ENCODE data around the gene TNRC18. TPM values are rescaled to one million over a fixed set of nuclear protein-coding genes. Genes with fewer than 3 reads are reported as not detected.
"Not testable (repeated sequence)": the region's sequence is repeated elsewhere in the genome, so short reads cannot be mapped to it uniquely, and the experiment has no call there.

TNRC18 gene
- total RNA-seq, 2 experiments from 2014 or later, result 12.2 to 64.2 TPM

DNA sequence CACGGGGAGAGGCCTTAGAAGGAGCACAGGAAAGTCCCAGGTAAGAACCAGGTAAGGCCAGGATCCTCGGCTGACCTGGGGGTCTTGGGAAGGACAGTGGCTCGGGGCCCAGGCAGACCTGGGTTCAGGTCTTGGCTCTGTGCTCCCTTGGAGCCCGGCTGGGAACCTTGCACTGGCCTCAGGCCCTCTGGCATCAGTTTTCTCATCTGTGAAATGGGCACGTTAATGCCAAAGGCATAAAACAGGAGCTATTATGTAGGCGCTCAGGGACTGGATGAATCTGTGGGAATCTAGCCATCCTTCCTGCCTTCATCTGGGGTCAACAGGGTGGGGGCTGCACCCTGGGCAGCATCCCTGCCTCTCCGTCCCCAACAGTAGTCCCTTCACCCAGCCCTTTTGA is 149.2 kb downstream of the TNRC18 start:
- intact Hi-C loops (cut with micrococcal nuclease; ENCODE audit: unreplicated experiment), result no loop called here
- no peaks in the 10 kb centered on the region for H3K36me3 ChIP-seq (ENCODE audit: insufficient read depth, low read length)
- no peaks in the 10 kb centered on the region for H3K79me2 ChIP-seq (ENCODE audit: insufficient read depth, low read depth, low read length)
- H3K9me2 ChIP-seq (ENCODE audit: insufficient read depth, low read length), result no peaks in the 10 kb centered on the region
- H4K20me1 ChIP-seq (ENCODE audit: insufficient read depth, low read length), result no peaks in the 10 kb centered on the region
- no peaks in the 10 kb centered on the region for H3K9me3 ChIP-seq (ENCODE audit: low read length)
- no peak overlapping the region for H3K27ac ChIP-seq (ENCODE audit: low read depth, low read length, poor library complexity, severe bottlenecking)
- CTCF ChIA-PET (ENCODE audit: unreplicated experiment), result no interaction called here
- BruUV-seq (replicated peaks), result no TSS peak
- H2AFZ ChIP-seq (ENCODE audit: low read length), result no peak overlapping the region
- no peak for DNase-seq (ENCODE audit: low spot score)
- H3K4me2 ChIP-seq (ENCODE audit: low read length), result no peak overlapping the region
- no peak overlapping the region for H3K4me3 ChIP-seq (ENCODE audit: low read depth, low read length, poor library complexity, severe bottlenecking)
- no peaks in the 10 kb centered on the region for H3K4me1 ChIP-seq (ENCODE audit: insufficient read depth, low read length, poor library complexity, severe bottlenecking)
- POLR2A ChIA-PET, result no interaction called here
- TF ChIP-seq, protein P1, sequence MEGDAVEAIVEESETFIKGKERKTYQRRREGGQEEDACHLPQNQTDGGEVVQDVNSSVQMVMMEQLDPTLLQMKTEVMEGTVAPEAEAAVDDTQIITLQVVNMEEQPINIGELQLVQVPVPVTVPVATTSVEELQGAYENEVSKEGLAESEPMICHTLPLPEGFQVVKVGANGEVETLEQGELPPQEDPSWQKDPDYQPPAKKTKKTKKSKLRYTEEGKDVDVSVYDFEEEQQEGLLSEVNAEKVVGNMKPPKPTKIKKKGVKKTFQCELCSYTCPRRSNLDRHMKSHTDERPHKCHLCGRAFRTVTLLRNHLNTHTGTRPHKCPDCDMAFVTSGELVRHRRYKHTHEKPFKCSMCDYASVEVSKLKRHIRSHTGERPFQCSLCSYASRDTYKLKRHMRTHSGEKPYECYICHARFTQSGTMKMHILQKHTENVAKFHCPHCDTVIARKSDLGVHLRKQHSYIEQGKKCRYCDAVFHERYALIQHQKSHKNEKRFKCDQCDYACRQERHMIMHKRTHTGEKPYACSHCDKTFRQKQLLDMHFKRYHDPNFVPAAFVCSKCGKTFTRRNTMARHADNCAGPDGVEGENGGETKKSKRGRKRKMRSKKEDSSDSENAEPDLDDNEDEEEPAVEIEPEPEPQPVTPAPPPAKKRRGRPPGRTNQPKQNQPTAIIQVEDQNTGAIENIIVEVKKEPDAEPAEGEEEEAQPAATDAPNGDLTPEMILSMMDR (conservative IDR thresholded peaks at IDR 0.05; ENCODE audit: low read length), result no peak
- TF ChIP-seq EZH2phosphoT487 (IDR thresholded peaks at IDR 0.05; ENCODE audit: borderline replicate concordance, low read depth, low read length), result no peak

DNA sequence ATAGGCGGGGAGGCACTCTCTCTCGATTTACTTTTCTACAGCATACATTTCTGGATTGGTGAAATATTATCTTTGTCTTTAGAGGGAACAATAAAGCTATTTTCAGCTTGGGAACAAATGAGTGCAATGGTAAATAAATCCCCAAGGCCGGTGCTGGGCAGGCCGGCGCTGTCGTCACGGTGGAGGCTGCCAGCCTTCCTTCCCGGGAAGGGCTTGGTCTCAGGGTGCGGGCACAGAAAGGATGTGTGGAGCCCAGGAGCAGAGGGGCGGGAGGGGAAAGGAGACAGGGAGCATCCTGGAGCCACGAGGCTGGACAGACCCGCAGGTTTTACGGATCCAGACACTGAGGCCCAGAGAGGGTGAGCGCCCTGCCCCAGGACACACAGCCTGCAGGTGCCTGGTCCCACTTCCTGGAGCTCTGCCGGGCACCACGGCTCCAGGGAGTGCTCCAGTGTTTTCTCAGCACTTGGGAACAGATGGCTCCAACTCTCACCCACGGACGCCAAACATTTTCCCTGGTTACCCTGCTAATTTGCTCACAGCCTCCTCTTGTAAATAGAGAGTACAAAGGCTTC is 149.7 kb downstream of the TNRC18 start:
- H3K27ac ChIP-seq (ENCODE audit: low read depth, low read length, poor library complexity, severe bottlenecking); H3K4me3 ChIP-seq (ENCODE audit: low read depth, low read length, poor library complexity, severe bottlenecking); H3K9me3 ChIP-seq (ENCODE audit: low read length); H3K9me2 ChIP-seq (ENCODE audit: insufficient read depth, low read length); BruUV-seq (replicated peaks); H2AFZ ChIP-seq (ENCODE audit: low read length); CTCF ChIA-PET (ENCODE audit: unreplicated experiment); H3K79me2 ChIP-seq (ENCODE audit: insufficient read depth, low read depth, low read length); H3K36me3 ChIP-seq (ENCODE audit: insufficient read depth, low read length); H3K4me2 ChIP-seq (ENCODE audit: low read length); intact Hi-C loops (cut with micrococcal nuclease; ENCODE audit: unreplicated experiment); DNase-seq (ENCODE audit: low spot score); H4K20me1 ChIP-seq (ENCODE audit: insufficient read depth, low read length); H3K4me1 ChIP-seq (ENCODE audit: insufficient read depth, low read length, poor library complexity, severe bottlenecking); POLR2A ChIA-PET: not testable (repeated sequence)

DNA sequence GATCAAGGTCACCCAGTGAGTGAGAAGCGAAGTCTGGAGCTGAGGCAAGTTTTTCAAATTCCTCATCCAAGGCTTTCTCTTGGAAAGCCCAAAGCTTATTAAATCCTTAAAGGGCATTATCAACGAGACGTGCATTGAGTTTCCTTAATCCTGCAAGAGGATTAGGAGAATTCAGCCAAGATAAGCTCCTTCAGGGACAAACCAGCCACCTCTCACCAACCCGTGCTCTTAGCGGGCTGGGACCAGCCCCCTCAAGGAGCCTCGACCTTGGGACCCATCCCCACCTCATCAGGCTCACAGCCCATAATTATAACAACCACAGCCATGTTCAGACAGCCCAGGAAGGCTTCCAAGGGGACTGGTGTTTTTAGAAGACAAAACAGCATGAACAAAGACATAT is 152.8 kb downstream of the TNRC18 start:
- H2AFZ ChIP-seq (ENCODE audit: low read length), result no peak overlapping the region
- no peak overlapping the region for H3K27ac ChIP-seq (ENCODE audit: low read depth, low read length, poor library complexity, severe bottlenecking)
- no peaks in the 10 kb centered on the region for H3K9me3 ChIP-seq (ENCODE audit: low read length)
- no peaks in the 10 kb centered on the region for H4K20me1 ChIP-seq (ENCODE audit: insufficient read depth, low read length)
- H3K79me2 ChIP-seq (ENCODE audit: insufficient read depth, low read depth, low read length), result no peaks in the 10 kb centered on the region
- CTCF ChIA-PET (ENCODE audit: unreplicated experiment), result no interaction called here
- H3K9me2 ChIP-seq (ENCODE audit: insufficient read depth, low read length), result no peaks in the 10 kb centered on the region
- POLR2A ChIA-PET, result interaction anchor here (0.6 kb wide), 1 partner anchor 318 kb away, joined by 3 read pairs; no protein-coding TSS in a partner anchor
- no peaks in the 10 kb centered on the region for H3K4me1 ChIP-seq (ENCODE audit: insufficient read depth, low read length, poor library complexity, severe bottlenecking)
- BruUV-seq (replicated peaks), result no TSS peak
- no peak for DNase-seq (ENCODE audit: low spot score)
- H3K36me3 ChIP-seq (ENCODE audit: insufficient read depth, low read length), result no peaks in the 10 kb centered on the region
- no peak for TF ChIP-seq EZH2phosphoT487 (IDR thresholded peaks at IDR 0.05; ENCODE audit: borderline replicate concordance, low read depth, low read length)
- no peak overlapping the region for H3K4me2 ChIP-seq (ENCODE audit: low read length)
- intact Hi-C loops (cut with micrococcal nuclease; ENCODE audit: unreplicated experiment), result no loop called here
- H3K4me3 ChIP-seq (ENCODE audit: low read depth, low read length, poor library complexity, severe bottlenecking), result no peak overlapping the region

DNA sequence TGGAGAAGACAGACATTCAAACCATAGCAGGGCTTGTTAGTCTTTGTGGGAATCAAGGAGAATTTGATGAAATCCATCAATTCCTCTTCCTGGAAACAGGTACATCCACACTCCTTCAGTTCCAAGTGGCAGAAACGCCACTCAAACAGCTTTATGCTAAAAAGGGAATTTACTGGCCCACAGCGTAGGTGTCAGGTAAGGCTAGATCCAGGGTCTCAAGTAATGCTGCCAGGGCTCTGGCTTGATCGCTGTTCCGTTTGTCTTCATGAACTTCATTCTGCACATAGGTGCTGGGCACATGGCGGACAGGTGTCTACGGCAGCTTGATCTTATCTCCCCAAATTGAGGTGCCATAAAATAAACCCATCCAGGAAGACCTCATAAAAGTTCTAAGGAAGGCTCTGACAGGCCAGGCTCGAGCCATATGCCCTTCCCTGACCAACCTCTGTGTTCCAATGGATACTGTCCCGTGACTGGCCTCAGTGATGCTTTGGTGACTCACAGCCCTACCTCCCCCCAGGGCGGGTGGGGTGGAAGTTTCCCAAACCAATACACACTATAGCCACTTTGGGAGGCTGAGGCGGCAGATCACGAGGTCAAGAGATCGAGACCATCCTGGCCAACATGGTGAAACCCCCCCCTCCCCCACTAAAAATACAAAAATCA is 153.5 kb downstream of the TNRC18 start:
- intact Hi-C loops (cut with micrococcal nuclease; ENCODE audit: unreplicated experiment); H3K27ac ChIP-seq (ENCODE audit: low read depth, low read length, poor library complexity, severe bottlenecking); H3K4me1 ChIP-seq (ENCODE audit: insufficient read depth, low read length, poor library complexity, severe bottlenecking); H3K4me2 ChIP-seq (ENCODE audit: low read length); DNase-seq (ENCODE audit: low spot score); H3K9me2 ChIP-seq (ENCODE audit: insufficient read depth, low read length); BruUV-seq (replicated peaks); H3K36me3 ChIP-seq (ENCODE audit: insufficient read depth, low read length); H4K20me1 ChIP-seq (ENCODE audit: insufficient read depth, low read length); POLR2A ChIA-PET; H3K9me3 ChIP-seq (ENCODE audit: low read length); CTCF ChIA-PET (ENCODE audit: unreplicated experiment); H2AFZ ChIP-seq (ENCODE audit: low read length); H3K4me3 ChIP-seq (ENCODE audit: low read depth, low read length, poor library complexity, severe bottlenecking); H3K79me2 ChIP-seq (ENCODE audit: insufficient read depth, low read depth, low read length): not testable (repeated sequence)

DNA sequence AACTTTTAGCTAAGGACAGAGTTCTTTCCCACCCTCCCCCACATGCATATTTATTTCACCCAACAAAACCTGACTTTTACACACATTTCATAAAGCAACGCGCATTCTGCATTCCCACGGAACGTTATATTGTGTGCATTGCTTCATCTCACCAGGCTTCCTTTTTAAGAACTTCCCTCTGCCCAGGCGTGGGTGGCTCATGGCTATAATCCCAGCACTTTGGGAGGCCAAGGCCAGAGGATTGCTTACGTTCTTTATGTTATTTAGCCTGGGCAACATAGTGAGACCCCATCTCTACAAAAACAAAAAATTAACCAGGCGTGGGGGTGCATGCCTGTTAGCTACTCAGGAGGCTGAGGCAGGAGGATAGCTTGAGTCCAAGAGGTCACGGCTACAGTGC is 155.8 kb downstream of the TNRC18 start:
- CTCF ChIA-PET (ENCODE audit: unreplicated experiment); DNase-seq (ENCODE audit: low spot score); H3K4me2 ChIP-seq (ENCODE audit: low read length); H3K79me2 ChIP-seq (ENCODE audit: insufficient read depth, low read depth, low read length); H4K20me1 ChIP-seq (ENCODE audit: insufficient read depth, low read length); H3K4me3 ChIP-seq (ENCODE audit: low read depth, low read length, poor library complexity, severe bottlenecking); H3K4me1 ChIP-seq (ENCODE audit: insufficient read depth, low read length, poor library complexity, severe bottlenecking); POLR2A ChIA-PET; BruUV-seq (replicated peaks); H3K9me3 ChIP-seq (ENCODE audit: low read length); intact Hi-C loops (cut with micrococcal nuclease; ENCODE audit: unreplicated experiment); H2AFZ ChIP-seq (ENCODE audit: low read length); H3K36me3 ChIP-seq (ENCODE audit: insufficient read depth, low read length); H3K27ac ChIP-seq (ENCODE audit: low read depth, low read length, poor library complexity, severe bottlenecking); H3K9me2 ChIP-seq (ENCODE audit: insufficient read depth, low read length): not testable (repeated sequence)
